D721Med (cell line): ENCODE measurements around the gene WFDC12.
"Not testable (repeated sequence)": the region's sequence is repeated elsewhere in the genome, so short reads cannot be mapped to it uniquely, and the experiment has no call there.

Experiments used
- DNase-seq: peaks from one replicate; pipeline ENCODE4 v3.0.0; 2011; ENCODE audit warnings: low spot score; ENCODE audit not compliant: insufficient read length
- FAIRE-seq: peaks from 2 replicates; lab custom pipeline; 2011; peaks lifted over from hg19 to GRCh38; lab: Jason Lieb, UNC
- CTCF ChIP-seq: IDR thresholded peaks from 2 replicates; pipeline ENCODE4 v1.5.1; 2012; ENCODE audit warnings: mild to moderate bottlenecking, control low read depth; ENCODE audit not compliant: insufficient read depth; ENCODE audit errors: missing control alignments

WFDC12 gene, protein sequence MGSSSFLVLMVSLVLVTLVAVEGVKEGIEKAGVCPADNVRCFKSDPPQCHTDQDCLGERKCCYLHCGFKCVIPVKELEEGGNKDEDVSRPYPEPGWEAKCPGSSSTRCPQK

DNA sequence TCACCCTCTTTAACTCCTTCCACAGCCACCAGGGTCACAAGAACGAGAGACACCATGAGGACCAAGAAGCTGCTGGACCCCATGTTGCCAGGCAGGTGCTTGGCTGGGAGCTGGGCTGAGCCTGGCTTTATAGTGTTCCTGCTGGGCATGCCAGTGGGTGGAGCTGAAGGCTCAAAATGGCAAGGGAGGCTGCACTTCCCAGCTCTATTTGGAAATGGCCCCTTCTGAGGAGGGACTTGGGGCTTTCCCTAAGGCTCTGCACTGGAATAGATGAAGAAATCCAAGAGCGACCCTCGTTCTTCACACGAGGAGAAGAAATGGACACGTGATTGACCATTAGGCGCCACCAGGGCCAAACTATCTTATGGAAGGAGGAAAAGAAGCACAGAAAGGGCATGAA, at the start of gene WFDC12:
Gene WFDC12, minus strand, starts transcription at position 101 of the 400 bp plus-strand sequence. Its CDS starts 18 bp downstream, at position 83.
- FAIRE-seq (no peak), DNase-seq (no peak)
- no peak for TF ChIP-seq CTCF

GRCh38 chr20:45173522-45173921, 49.3 kb upstream of the WFDC12 start:
- FAIRE-seq (no peak), DNase-seq (no peak)
- TF ChIP-seq CTCF = no peak

DNA sequence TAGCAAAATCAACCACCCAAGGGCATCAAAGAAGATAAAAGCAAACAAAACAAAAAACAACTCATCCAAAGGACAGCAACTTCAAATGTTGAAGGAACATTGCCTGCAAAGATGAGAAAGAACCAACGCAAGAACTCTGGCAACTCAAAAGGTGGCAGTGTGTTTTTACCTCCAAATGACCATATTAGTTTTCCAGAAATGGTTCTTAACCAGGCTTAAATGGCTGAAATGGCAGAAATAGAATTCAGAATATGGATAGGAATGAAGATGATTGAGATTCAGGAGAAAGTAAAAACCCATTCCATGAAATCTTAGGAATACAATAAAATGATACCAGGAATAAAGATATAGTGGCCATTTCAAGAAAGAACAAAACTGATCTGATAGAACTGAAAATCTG, 40.6 kb upstream of the WFDC12 start:
- TF ChIP-seq CTCF = no peak
- no peak for DNase-seq
- FAIRE-seq = no peak

GRCh38 chr20:45163083-45163803, 39.0 kb upstream of the WFDC12 start:
- TF ChIP-seq CTCF = no peak
- FAIRE-seq = no peak

DNA sequence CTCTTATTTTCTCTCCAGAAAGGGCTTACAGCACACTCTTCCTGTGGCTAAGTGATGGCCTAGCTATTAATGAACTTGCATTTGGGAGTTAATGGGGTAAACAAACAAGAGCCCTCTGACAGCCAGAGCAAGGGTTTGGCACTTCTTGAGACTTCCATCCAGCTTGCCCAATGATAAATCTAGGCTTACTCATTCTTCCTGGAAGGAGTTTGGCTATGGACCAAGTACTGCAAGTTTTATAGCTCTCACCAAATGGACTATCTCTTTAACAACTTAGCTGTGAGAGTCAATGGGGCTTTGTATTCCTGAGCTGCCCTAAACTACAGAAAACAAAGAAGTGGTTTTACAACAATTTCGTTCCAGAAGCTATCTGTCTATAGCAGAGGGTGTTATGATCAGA, 33.7 kb upstream of the WFDC12 start:
- no peak for FAIRE-seq
- TF ChIP-seq CTCF = no peak
- DNase-seq = no peak

More at GRCh38 chr20:45163083-45163803, 39.0 kb upstream of the WFDC12 start:
- DNase-seq = no peak

- FAIRE-seq = no peak
- no peak for TF ChIP-seq CTCF
- no peak for DNase-seq
Measured at GRCh38 chr20:45156713-45157112, 32.4 kb upstream of the WFDC12 start.

DNA sequence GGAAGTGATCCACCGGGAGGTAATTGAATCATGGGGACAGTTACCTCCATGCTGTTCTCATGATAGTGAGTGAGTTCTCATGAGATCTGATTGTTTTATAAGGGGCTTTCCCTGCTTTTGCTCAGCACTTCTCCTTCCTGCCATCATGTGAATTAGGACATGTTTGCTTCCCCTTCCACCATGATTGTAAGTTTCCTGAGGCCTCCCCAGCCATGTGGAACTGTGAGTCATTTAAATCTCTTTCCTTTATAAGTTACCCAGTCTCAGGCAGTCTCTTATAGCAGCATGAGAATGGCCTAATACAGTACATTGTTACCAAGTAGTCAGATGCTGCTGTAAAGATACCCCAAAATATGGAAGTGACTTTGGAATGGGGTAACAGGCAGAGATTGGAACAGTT, 30.5 kb upstream of the WFDC12 start:
- not testable (repeated sequence) for FAIRE-seq, DNase-seq
